K562 (cell line): ENCODE data around the gene PHF14. TPM values are rescaled to one million over a fixed set of nuclear protein-coding genes. Genes with fewer than 3 reads are reported as not detected.

ENCODE experiments used
- ARID2 ChIP-seq: fragments of 450-650 bp; IDR thresholded peaks from 2 replicates; pipeline ENCODE4 v1.6.1; 2017; ENCODE audit warnings: antibody characterized with exemption, mild to moderate bottlenecking
- ESRRB ChIP-seq: fragments of 250-450 bp; sonication (Bioruptor Pico); IDR thresholded peaks from 2 replicates; pipeline ENCODE4 v1.5.0; 2020; ENCODE audit warnings: mild to moderate bottlenecking, moderate library complexity, borderline replicate concordance
- HDAC2 ChIP-seq: fragments of 450-650 bp; IDR thresholded peaks from 2 replicates; pipeline ENCODE4 v1.6.1; 2016; ENCODE audit warnings: mild to moderate bottlenecking
- KHSRP ChIP-seq: fragments of 450-650 bp; IDR thresholded peaks from 2 replicates; pipeline ENCODE4 v1.6.1; 2017
- MTA3 ChIP-seq: fragments of 450-650 bp; formaldehyde crosslinking; IDR thresholded peaks from 2 replicates; pipeline ENCODE4 v1.6.1; 2017; ENCODE audit warnings: mild to moderate bottlenecking, borderline replicate concordance
- NR3C1 ChIP-seq: sonication (generic); formaldehyde crosslinking; IDR thresholded peaks from 2 replicates; pipeline ENCODE4 v1.8.1; 2022; ENCODE audit warnings: missing genetic modification reagents
- SMARCA4 ChIP-seq: fragments of 450-650 bp; IDR thresholded peaks from 2 replicates; pipeline ENCODE4 v1.6.1; 2016
- SMARCC2 ChIP-seq: fragments of 450-650 bp; IDR thresholded peaks from 2 replicates; pipeline ENCODE4 v1.6.1; 2017; ENCODE audit warnings: antibody characterized with exemption, moderate library complexity, mild to moderate bottlenecking, low read depth
- SRSF7 ChIP-seq: fragments of 200-400 bp; formaldehyde crosslinking; optimal IDR thresholded peaks from 2 replicates; pipeline ENCODE3; 2017; ENCODE audit warnings: mild to moderate bottlenecking, low read depth, low read length
- TOE1 ChIP-seq, 2 experiments: fragments of 450-650 bp in 1 of 2; sonication (generic) in 1 of 2; formaldehyde crosslinking in 1 of 2; IDR thresholded peaks; 2 replicates each; pipeline versions ENCODE4 v1.7.1 to v1.8.0; 2016 to 2022; ENCODE audit warnings: borderline replicate concordance in 2 of 2, mild to moderate bottlenecking in 2 of 2, antibody characterized with exemption in 1 of 2, inconsistent platforms in 1 of 2, low read depth in 1 of 2, missing genetic modification reagents in 1 of 2, moderate library complexity in 1 of 2
- TRIM24 ChIP-seq, 2 experiments: fragments of 450-650 bp; IDR thresholded peaks; 2 replicates each; pipeline ENCODE4 v1.6.1; 2016
- TSC22D4 ChIP-seq: fragments of 450-650 bp; IDR thresholded peaks from 2 replicates; pipeline ENCODE4 v1.6.1; 2016; ENCODE audit warnings: missing genetic modification characterization, missing biosample characterization, control low read depth
- U2AF2 ChIP-seq: fragments of 200-400 bp; formaldehyde crosslinking; optimal IDR thresholded peaks from 2 replicates; pipeline ENCODE3; 2017; ENCODE audit warnings: low read depth, mild to moderate bottlenecking, low read length
- ZNF766 ChIP-seq: fragments of 200-800 bp; sonication (Bioruptor generic); conservative IDR thresholded peaks from 2 replicates; pipeline ENCODE4 v1.6.1; 2016; ENCODE audit warnings: missing genetic modification characterization, missing compliant biosample characterization
- polyA plus RNA-seq, 8 experiments: library from polyadenylated mRNA; depleted of rRNA in 4 of 8; stranded (reverse) in 5 of 8; unstranded in 3 of 8; fragments of >200 nt; fragmentation: Nextera tagmentation in 2 of 8; fragmentation: Illumina TruSeq in 1 of 8; extraction: Ambion mirVana in 2 of 8; extraction: Trizol in 1 of 8; gene quantifications; 2 replicates each; pipeline versions ENCODE4 v1.2.1 to v1.2.3, GENCODE V29; 2011 to 2014; ENCODE audit warnings: inconsistent platforms in 1 of 8, missing spikeins in 1 of 8
- total RNA-seq, 7 experiments: library from RNA; depleted of rRNA in 6 of 7; stranded (reverse); fragments of >200 nt in 6 of 7; fragmentation: Illumina TruSeq in 2 of 7; extraction: Trizol in 2 of 7; gene quantifications; 2 replicates each; pipeline versions ENCODE4 v1.2.1 to v1.2.3, GENCODE V29; 2011 to 2021; ENCODE audit warnings: low replicate concordance in 1 of 7
- TF ChIP-seq, protein P1 (sequence below): conservative IDR thresholded peaks from 2 replicates; pipeline ENCODE4 v1.6.1; 2011; ENCODE audit warnings: low read depth, mild to moderate bottlenecking, low read length; ENCODE audit not compliant: control insufficient read depth
- TF ChIP-seq, protein P2 (sequence below): fragments of 200-400 bp; formaldehyde crosslinking; IDR thresholded peaks from 2 replicates; pipeline ENCODE4 v1.6.1; 2017; ENCODE audit warnings: mild to moderate bottlenecking, low read depth, low read length, moderate library complexity
- TF ChIP-seq, protein P3 (sequence below), 2 experiments: fragments of 150-350 bp in 1 of 2; IDR thresholded peaks; 2 replicates each; pipeline ENCODE4 v1.6.1; 2012 to 2016; ENCODE audit warnings: low read depth in 2 of 2, low read length in 2 of 2, mild to moderate bottlenecking in 1 of 2, moderate library complexity in 1 of 2
- TF ChIP-seq, protein P4 (sequence below): sonication (generic); formaldehyde crosslinking; IDR thresholded peaks from 2 replicates; pipeline ENCODE4 v1.8.0; 2022; ENCODE audit warnings: missing genetic modification reagents, mild to moderate bottlenecking, borderline replicate concordance

Gene PHF14
- total and polyA plus RNA-seq, 9 of the 15 experiments (the other 6 are each of a cell fraction or from before 2014, with no cell fraction given), result 27.5 to 67.6 (median 41.4) TPM

DNA sequence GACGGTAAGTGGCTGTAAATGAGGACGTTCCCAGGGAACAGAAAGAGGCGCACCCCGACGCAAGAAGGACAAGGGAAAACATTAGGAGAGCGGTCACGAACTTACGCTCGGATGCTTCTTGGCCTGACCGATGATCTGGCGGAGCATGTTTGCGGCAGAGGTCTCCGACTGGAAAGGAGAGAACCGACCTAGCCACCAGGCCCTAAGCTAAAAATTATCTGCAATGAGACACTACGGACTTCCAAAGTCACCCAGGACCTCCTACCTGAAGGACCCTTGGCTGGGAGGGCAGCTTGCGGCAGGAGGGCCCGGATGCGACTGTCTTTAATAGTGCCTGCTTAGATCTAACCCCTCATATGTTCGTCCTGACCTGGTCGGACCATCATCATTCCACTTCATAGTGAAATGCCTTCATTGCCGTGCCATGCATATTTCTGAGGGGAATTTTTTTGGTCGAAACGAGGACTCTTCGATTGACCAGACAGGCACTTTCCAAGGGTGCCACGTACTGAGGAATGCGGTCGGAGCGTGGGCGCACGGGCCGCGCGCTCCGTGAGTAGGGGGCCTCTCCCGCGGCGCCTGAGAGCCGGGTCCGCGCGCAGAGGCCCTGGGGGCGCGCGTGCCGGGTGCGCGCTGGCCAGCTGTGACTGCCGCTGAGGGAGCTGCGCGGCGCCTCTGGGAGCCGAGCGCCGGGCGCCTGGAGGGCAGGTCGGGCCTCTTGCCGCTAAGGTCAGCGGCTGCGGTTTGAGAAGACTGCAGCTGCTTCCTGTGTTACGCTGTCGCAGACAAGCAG is 33.6 kb upstream of the PHF14 start (continued):
- no peak for TF ChIP-seq ESRRB (CRISPR knock-in tag)
- 0 out of 2 replicates have a peak, but pooled peaks have one; percentile 10 for TF ChIP-seq KHSRP
- TF ChIP-seq, protein P1, sequence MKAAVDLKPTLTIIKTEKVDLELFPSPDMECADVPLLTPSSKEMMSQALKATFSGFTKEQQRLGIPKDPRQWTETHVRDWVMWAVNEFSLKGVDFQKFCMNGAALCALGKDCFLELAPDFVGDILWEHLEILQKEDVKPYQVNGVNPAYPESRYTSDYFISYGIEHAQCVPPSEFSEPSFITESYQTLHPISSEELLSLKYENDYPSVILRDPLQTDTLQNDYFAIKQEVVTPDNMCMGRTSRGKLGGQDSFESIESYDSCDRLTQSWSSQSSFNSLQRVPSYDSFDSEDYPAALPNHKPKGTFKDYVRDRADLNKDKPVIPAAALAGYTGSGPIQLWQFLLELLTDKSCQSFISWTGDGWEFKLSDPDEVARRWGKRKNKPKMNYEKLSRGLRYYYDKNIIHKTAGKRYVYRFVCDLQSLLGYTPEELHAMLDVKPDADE, result peak; percentile 89
- TF ChIP-seq HDAC2, result peak; percentile 37; the same call in 1 of the 2 replicates
- 0 out of 4 replicates have a peak, but pooled peaks of 1 of the 2 experiments have one; percentile 11 for TF ChIP-seq TRIM24 (IDR thresholded peaks at IDR 0.05)
- TF ChIP-seq SRSF7, result no peak
- TF ChIP-seq TSC22D4 (tag), result no peak
- TF ChIP-seq NR3C1, result no peak
- peak; percentile 96 for TF ChIP-seq TOE1 (IDR thresholded peaks at IDR 0.05; ENCODE audit: borderline replicate concordance)
- no peak for TF ChIP-seq TOE1 (CRISPR knock-in tag; IDR thresholded peaks at IDR 0.05; ENCODE audit: borderline replicate concordance, low read depth)
- TF ChIP-seq, protein P2, sequence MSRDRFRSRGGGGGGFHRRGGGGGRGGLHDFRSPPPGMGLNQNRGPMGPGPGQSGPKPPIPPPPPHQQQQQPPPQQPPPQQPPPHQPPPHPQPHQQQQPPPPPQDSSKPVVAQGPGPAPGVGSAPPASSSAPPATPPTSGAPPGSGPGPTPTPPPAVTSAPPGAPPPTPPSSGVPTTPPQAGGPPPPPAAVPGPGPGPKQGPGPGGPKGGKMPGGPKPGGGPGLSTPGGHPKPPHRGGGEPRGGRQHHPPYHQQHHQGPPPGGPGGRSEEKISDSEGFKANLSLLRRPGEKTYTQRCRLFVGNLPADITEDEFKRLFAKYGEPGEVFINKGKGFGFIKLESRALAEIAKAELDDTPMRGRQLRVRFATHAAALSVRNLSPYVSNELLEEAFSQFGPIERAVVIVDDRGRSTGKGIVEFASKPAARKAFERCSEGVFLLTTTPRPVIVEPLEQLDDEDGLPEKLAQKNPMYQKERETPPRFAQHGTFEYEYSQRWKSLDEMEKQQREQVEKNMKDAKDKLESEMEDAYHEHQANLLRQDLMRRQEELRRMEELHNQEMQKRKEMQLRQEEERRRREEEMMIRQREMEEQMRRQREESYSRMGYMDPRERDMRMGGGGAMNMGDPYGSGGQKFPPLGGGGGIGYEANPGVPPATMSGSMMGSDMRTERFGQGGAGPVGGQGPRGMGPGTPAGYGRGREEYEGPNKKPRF, result no peak
- TF ChIP-seq, protein P3, sequence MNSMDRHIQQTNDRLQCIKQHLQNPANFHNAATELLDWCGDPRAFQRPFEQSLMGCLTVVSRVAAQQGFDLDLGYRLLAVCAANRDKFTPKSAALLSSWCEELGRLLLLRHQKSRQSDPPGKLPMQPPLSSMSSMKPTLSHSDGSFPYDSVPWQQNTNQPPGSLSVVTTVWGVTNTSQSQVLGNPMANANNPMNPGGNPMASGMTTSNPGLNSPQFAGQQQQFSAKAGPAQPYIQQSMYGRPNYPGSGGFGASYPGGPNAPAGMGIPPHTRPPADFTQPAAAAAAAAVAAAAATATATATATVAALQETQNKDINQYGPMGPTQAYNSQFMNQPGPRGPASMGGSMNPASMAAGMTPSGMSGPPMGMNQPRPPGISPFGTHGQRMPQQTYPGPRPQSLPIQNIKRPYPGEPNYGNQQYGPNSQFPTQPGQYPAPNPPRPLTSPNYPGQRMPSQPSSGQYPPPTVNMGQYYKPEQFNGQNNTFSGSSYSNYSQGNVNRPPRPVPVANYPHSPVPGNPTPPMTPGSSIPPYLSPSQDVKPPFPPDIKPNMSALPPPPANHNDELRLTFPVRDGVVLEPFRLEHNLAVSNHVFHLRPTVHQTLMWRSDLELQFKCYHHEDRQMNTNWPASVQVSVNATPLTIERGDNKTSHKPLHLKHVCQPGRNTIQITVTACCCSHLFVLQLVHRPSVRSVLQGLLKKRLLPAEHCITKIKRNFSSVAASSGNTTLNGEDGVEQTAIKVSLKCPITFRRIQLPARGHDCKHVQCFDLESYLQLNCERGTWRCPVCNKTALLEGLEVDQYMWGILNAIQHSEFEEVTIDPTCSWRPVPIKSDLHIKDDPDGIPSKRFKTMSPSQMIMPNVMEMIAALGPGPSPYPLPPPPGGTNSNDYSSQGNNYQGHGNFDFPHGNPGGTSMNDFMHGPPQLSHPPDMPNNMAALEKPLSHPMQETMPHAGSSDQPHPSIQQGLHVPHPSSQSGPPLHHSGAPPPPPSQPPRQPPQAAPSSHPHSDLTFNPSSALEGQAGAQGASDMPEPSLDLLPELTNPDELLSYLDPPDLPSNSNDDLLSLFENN (IDR thresholded peaks at IDR 0.05; ENCODE audit: low read depth in 2 of 2, low read length in 2 of 2), result peak in 1 of 2 experiments; percentile 85; a peak in 2 of 4 replicates
- no peak for TF ChIP-seq U2AF2
- no peak for TF ChIP-seq ARID2
- TF ChIP-seq, protein P4, sequence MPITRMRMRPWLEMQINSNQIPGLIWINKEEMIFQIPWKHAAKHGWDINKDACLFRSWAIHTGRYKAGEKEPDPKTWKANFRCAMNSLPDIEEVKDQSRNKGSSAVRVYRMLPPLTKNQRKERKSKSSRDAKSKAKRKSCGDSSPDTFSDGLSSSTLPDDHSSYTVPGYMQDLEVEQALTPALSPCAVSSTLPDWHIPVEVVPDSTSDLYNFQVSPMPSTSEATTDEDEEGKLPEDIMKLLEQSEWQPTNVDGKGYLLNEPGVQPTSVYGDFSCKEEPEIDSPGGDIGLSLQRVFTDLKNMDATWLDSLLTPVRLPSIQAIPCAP (CRISPR knock-in tag), result no peak
- no peak; the same call in 1 of the 2 replicates for TF ChIP-seq SMARCC2
- TF ChIP-seq MTA3, result peak; percentile 78; the same call in 1 of the 2 replicates
- TF ChIP-seq SMARCA4, result peak; percentile 40; the same call in 1 of the 2 replicates
- peak; percentile 95 for TF ChIP-seq ZNF766
